ENCODE data around the gene TMA7B. TPM values are rescaled to one million over a fixed set of nuclear protein-coding genes. Genes with fewer than 3 reads are reported as not detected.

The TMA7B gene
- total and polyA plus RNA-seq, 10 of the 15 experiments (the other 5 are each of a cell fraction or from before 2014, with no cell fraction given), result 0.33 to 2.9 (median 1.8) TPM

DNA sequence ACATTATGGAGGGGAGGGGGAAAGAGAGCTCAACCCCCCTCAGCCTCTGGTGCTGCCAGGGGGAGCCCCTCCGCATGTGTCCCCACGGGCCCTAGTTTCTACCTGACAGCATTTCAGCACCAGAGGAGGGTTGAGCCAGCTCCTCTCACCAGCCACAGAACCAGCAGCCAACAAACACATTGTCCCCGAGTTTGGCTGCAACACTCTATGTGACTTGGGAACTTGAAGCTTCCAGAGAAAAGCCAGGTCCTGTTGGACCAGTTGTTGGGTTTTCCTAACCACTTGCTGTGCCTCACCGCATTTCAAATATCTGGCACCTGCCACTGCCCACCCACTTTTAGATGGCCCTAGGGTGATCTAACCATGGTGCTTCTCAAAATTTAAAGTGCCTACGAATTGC, 13.5 kb downstream of the TMA7B start:
- Histone ChIP-seq H4K20me1 (ENCODE audit: control insufficient read depth, insufficient read depth) (no peaks in the 10 kb centered on the region), H3K79me2 (ENCODE audit: control insufficient read depth, insufficient read depth, low read length) (no peaks in the 10 kb centered on the region), H3K36me3 (ENCODE audit: control insufficient read depth in 2 of 2, insufficient read depth in 2 of 2, low read length in 1 of 2) (peaks cover 18 to 22% of the 10 kb centered on the region in 2 experiments; a peak in 3 of 4 replicates), H3K4me3 (no peak overlapping the region), H3K27ac (ENCODE audit: control insufficient read depth, insufficient read depth) (no peak overlapping the region), H2AFZ (ENCODE audit: control insufficient read depth, low read depth, low read length) (no peak overlapping the region), H3K9ac (ENCODE audit: control insufficient read depth, insufficient read depth, low read length) (no peak overlapping the region), H3K27me3 (replicated peaks in 1 of 2; ENCODE audit: control insufficient read depth in 2 of 2, insufficient read depth in 2 of 2, low read length in 1 of 2) (no peaks in the 10 kb centered on the region), H3K4me2 (ENCODE audit: control insufficient read depth, insufficient read depth) (no peak overlapping the region), H3K9me3 (replicated peaks; ENCODE audit: control insufficient read depth, insufficient read depth, low read length) (no peaks in the 10 kb centered on the region), H3K4me1 (ENCODE audit: control insufficient read depth, insufficient read depth, low read length) (no peaks in the 10 kb centered on the region)
- no peak for FAIRE-seq
- intact Hi-C loops (cut with micrococcal nuclease; ENCODE audit: unreplicated experiment), result no loop called here
- WGBS (ENCODE audit: insufficient coverage, insufficient replicate concordance, low lambda C conversion rate, missing lambda C conversion rate), result 63% methylated on average over 5 of the region's 5 CpGs
- ATAC-seq, result no peak
- ChIA-PET POLR2A (interaction anchor here (1.6 kb wide), 1 partner anchor 8 kb away, joined by 3 read pairs; no protein-coding TSS in a partner anchor), CTCF (no interaction called here), SMC1A (ENCODE audit: uncharacterized antibody, unreplicated experiment) (interaction anchor here (0.8 kb wide), 1 partner anchor 228 kb away, joined by 3 read pairs; no protein-coding TSS in a partner anchor), RAD21 (ENCODE audit: unreplicated experiment) (no interaction called here)
- in situ Hi-C loops (cut with MboI), result no loop called here
- BruUV-seq (replicated peaks), result no TSS peak
- DNase-seq (ENCODE audit: low read depth, low spot score), result no peak
- TF ChIP-seq ZSCAN29 (IDR thresholded peaks at IDR 0.05) (no peak), POLR2AphosphoS2 (IDR thresholded peaks at IDR 0.05; ENCODE audit: low read depth, low read length) (0 out of 2 replicates have a peak, but pooled peaks have one; percentile 45)

DNA sequence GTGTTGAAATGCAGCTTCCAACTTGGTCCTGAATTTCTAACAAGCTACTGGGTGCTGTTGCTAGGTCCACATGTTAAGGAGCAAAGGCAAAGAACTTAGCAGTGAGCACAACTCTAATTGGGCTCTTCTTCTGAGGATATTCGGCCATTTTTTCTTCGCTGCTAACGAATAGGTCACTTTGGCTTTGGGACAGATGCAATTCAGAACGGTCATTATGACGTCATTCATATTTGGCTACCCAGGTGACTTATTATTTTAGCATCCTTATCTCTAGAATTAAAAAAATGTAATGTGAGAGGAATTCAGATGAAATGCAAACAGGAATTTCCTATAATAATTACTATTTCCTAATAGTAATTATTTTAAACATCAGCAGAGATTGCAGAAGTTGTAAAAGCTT, 13.9 kb downstream of the TMA7B start:
- POLR2A ChIA-PET, result interaction anchor here (1.6 kb wide), 1 partner anchor 8 kb away, joined by 3 read pairs; no protein-coding TSS in a partner anchor
- 89% methylated on average over 5 of the region's 5 CpGs for WGBS (ENCODE audit: insufficient coverage, insufficient replicate concordance, low lambda C conversion rate, missing lambda C conversion rate)
- Histone ChIP-seq H3K4me1 (ENCODE audit: control insufficient read depth, insufficient read depth, low read length) (no peaks in the 10 kb centered on the region), H3K36me3 (ENCODE audit: control insufficient read depth in 2 of 2, insufficient read depth in 2 of 2, low read length in 1 of 2) (peaks cover 16 to 22% of the 10 kb centered on the region in 2 experiments; a peak in 3 of 4 replicates), H2AFZ (ENCODE audit: control insufficient read depth, low read depth, low read length) (no peak overlapping the region), H3K9me3 (replicated peaks; ENCODE audit: control insufficient read depth, insufficient read depth, low read length) (no peaks in the 10 kb centered on the region), H4K20me1 (ENCODE audit: control insufficient read depth, insufficient read depth) (no peaks in the 10 kb centered on the region), H3K27ac (ENCODE audit: control insufficient read depth, insufficient read depth) (no peak overlapping the region), H3K4me3 (no peak overlapping the region), H3K9ac (ENCODE audit: control insufficient read depth, insufficient read depth, low read length) (no peak overlapping the region), H3K4me2 (ENCODE audit: control insufficient read depth, insufficient read depth) (no peak overlapping the region), H3K79me2 (ENCODE audit: control insufficient read depth, insufficient read depth, low read length) (no peaks in the 10 kb centered on the region), H3K27me3 (replicated peaks in 1 of 2; ENCODE audit: control insufficient read depth in 2 of 2, insufficient read depth in 2 of 2, low read length in 1 of 2) (no peaks in the 10 kb centered on the region)
- CTCF ChIA-PET, result no interaction called here
- ATAC-seq, result no peak
- BruUV-seq (replicated peaks), result no TSS peak
- no peak for FAIRE-seq
- RAD21 ChIA-PET (ENCODE audit: unreplicated experiment), result no interaction called here
- in situ Hi-C loops (cut with MboI) (no loop called here), intact Hi-C loops (cut with micrococcal nuclease; ENCODE audit: unreplicated experiment) (no loop called here)
- SMC1A ChIA-PET (ENCODE audit: uncharacterized antibody, unreplicated experiment), result interaction anchor here (0.8 kb wide), 1 partner anchor 228 kb away, joined by 3 read pairs; no protein-coding TSS in a partner anchor
- no peak for DNase-seq (ENCODE audit: low read depth, low spot score)
- TF ChIP-seq TBL1XR1 (IDR thresholded peaks at IDR 0.05; ENCODE audit: low read depth, low read length), result no peak
- TF ChIP-seq, protein P1, sequence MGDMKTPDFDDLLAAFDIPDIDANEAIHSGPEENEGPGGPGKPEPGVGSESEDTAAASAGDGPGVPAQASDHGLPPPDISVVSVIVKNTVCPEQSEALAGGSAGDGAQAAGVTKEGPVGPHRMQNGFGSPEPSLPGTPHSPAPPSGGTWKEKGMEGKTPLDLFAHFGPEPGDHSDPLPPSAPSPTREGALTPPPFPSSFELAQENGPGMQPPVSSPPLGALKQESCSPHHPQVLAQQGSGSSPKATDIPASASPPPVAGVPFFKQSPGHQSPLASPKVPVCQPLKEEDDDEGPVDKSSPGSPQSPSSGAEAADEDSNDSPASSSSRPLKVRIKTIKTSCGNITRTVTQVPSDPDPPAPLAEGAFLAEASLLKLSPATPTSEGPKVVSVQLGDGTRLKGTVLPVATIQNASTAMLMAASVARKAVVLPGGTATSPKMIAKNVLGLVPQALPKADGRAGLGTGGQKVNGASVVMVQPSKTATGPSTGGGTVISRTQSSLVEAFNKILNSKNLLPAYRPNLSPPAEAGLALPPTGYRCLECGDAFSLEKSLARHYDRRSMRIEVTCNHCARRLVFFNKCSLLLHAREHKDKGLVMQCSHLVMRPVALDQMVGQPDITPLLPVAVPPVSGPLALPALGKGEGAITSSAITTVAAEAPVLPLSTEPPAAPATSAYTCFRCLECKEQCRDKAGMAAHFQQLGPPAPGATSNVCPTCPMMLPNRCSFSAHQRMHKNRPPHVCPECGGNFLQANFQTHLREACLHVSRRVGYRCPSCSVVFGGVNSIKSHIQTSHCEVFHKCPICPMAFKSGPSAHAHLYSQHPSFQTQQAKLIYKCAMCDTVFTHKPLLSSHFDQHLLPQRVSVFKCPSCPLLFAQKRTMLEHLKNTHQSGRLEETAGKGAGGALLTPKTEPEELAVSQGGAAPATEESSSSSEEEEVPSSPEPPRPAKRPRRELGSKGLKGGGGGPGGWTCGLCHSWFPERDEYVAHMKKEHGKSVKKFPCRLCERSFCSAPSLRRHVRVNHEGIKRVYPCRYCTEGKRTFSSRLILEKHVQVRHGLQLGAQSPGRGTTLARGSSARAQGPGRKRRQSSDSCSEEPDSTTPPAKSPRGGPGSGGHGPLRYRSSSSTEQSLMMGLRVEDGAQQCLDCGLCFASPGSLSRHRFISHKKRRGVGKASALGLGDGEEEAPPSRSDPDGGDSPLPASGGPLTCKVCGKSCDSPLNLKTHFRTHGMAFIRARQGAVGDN (IDR thresholded peaks at IDR 0.05), result no peak
- TF ChIP-seq, protein P2, sequence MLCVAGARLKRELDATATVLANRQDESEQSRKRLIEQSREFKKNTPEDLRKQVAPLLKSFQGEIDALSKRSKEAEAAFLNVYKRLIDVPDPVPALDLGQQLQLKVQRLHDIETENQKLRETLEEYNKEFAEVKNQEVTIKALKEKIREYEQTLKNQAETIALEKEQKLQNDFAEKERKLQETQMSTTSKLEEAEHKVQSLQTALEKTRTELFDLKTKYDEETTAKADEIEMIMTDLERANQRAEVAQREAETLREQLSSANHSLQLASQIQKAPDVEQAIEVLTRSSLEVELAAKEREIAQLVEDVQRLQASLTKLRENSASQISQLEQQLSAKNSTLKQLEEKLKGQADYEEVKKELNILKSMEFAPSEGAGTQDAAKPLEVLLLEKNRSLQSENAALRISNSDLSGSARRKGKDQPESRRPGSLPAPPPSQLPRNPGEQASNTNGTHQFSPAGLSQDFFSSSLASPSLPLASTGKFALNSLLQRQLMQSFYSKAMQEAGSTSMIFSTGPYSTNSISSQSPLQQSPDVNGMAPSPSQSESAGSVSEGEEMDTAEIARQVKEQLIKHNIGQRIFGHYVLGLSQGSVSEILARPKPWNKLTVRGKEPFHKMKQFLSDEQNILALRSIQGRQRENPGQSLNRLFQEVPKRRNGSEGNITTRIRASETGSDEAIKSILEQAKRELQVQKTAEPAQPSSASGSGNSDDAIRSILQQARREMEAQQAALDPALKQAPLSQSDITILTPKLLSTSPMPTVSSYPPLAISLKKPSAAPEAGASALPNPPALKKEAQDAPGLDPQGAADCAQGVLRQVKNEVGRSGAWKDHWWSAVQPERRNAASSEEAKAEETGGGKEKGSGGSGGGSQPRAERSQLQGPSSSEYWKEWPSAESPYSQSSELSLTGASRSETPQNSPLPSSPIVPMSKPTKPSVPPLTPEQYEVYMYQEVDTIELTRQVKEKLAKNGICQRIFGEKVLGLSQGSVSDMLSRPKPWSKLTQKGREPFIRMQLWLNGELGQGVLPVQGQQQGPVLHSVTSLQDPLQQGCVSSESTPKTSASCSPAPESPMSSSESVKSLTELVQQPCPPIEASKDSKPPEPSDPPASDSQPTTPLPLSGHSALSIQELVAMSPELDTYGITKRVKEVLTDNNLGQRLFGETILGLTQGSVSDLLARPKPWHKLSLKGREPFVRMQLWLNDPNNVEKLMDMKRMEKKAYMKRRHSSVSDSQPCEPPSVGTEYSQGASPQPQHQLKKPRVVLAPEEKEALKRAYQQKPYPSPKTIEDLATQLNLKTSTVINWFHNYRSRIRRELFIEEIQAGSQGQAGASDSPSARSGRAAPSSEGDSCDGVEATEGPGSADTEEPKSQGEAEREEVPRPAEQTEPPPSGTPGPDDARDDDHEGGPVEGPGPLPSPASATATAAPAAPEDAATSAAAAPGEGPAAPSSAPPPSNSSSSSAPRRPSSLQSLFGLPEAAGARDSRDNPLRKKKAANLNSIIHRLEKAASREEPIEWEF (IDR thresholded peaks at IDR 0.05; ENCODE audit: insufficient replicate concordance, low read depth, low read length), result no peak
- TF ChIP-seq MTA3 (IDR thresholded peaks at IDR 0.05; ENCODE audit: borderline replicate concordance, low read length), result no peak
- TF ChIP-seq RAD51 (IDR thresholded peaks at IDR 0.05), result no peak
- no peak for TF ChIP-seq EED (IDR thresholded peaks at IDR 0.05; ENCODE audit: low read depth)
- TF ChIP-seq ZBED1 (IDR thresholded peaks at IDR 0.05; ENCODE audit: borderline replicate concordance), result no peak

All from GM12878 (cell line).